HG02798 (cell line): Measurements from ENCODE around the gene MSI2.
A peak's percentile ranks its signal among the peaks of the same experiment; 100 is the strongest.

Source experiments
- ATAC-seq: cut with Tn5 transposase; IDR thresholded peaks from one replicate; pipeline ENCODE4 v1.9.1; 2021; ENCODE audit warnings: mild to moderate bottlenecking; ENCODE audit not compliant: unreplicated experiment, poor library complexity

MSI2 gene

DNA sequence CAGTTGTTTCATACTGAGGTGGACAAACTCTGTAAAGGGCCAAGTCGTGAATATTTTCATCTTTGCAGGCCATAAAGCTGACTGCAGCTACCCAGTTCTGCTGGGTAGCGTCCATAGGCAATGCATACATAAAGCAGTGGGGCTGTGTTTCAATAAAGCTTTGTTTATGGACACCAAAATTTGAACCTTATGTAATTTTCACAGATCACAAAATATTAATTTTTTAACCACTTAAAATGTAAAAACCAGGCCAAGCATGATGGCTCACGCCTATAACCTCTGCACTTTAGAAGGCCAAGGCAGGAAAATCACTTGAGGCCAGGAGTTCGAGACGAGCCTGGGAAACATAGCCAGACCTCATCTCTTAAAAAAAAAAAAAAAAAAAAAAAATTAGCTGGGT lies 340.8 kb downstream of the MSI2 start:
- no peak for ATAC-seq

DNA sequence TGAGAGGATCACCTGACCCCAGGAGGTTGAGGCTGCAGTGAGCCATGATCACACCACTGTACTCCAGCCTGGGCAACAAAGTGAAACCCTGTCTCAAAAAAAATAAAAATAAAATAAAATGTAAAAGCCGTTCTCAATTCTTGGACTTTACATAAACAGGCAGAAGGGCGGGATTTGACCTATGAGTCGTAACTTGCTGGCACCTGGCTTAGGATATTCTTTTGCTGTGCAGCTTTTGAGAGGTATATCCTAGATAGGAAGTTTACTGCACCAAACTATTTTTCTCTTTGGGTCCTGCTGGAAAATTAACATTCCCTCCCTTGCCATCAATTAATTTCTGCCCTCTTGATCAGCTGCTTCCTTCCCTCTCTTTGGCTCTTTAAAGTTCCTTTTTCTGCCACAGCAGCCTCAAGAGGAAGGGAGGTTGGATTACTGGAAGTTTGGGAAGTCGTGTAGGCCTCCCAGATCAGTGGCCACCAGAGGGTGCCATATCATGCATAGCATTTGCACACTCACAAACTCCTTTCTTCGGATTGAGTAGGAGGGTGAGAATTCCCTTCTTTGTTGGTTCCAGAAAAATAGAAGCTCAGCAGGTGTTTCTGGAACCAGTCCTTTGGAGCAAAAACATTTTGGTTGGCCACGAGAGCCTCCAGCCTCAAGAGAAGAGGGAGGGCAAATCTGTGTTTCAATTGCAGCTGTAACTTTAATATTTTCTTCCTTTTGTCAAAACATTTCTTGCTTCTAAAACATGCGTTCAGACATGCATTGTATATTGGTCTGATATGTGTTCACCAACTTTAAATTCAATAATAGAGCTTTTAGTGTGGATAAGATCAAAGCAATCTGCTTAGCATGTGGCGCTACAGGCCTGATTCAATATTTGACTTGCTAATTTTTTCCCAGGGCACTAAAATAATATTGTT lies 341.5 kb downstream of the MSI2 start:
- no peak for ATAC-seq

DNA sequence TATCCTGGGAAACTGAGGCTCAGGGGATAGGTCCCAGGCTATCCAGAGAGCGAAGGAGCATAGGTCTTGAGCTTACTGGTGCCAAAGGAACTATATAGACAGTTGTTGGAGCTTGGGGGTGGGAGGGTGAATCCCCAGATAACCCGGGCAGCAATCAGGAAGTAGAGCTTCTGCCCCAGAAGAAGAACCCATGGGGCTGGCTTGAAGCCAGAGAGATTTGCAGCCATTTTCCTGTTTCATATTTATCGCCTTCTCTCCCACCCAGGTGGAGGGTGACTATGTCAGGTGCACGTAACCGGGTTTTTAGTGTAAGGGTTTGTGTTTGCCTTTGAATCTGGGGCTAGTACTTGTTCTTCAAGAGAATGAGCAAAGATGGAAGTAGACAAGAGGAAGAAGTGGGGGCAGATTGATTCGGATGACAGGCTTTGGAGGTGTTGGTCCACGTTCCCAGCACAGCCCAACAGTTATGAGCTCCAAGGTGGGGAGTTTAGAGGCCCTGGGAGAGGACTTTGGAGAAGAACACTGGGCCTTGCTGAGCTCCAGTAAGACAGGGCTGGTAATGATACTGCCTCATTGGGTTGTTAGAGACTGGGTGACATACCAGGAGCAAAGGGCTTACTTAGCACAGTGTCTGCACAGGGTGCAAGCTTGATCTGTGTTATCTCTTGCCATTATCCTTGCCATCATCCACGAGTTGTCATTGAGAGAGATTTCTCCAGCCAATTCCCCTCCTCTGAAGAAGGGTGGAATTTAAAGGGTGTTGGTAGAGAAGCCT lies 343.1 kb downstream of the MSI2 start:
- no peak for ATAC-seq

DNA sequence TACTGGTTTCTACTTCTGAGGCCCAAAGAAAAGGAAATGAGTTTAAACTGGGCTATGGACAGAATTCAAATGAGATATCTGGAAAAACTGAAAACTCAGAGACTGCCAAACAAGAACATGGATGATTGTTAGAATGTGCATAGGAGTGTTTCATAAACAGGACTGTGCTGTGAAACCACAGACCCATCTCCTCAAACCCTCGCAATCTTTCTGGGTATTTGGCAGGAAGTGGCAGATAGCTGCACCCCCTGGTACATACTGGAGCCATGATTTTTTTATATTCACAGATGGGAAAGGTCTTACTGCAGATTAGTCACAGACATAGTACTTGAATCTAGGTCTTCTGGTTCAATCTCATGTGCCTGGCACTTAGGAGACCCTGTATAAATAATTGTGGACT lies 343.8 kb downstream of the MSI2 start:
- ATAC-seq, result no peak

DNA sequence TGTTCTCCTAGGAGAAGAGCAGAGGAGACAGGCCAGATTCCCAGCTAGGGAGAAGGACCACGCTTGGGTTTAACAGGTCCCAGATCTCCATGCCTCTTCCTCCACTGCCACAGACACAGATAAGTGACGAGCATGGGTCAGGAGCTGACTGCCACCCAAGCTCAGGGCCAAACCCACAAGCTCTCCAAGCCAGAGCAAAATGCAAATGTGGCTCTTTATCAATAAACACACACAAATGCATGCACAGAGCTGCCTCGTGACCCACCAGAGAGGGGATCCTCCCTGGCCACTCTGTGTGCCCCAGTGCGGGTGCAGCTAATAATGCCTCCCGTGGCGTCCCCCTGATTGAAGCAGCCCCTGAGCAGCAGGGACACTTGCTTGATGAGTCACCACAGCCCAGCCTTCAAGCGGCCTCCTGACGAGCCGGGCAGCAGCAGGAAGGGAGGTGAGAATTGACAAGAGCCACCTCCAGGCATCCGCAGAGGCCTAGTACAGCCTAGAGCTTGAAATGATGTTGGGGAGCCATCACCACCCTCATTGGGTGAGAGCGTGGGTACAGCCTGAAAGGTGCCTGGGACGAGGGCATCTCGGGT lies 344.9 kb downstream of the MSI2 start:
- no peak for ATAC-seq

DNA sequence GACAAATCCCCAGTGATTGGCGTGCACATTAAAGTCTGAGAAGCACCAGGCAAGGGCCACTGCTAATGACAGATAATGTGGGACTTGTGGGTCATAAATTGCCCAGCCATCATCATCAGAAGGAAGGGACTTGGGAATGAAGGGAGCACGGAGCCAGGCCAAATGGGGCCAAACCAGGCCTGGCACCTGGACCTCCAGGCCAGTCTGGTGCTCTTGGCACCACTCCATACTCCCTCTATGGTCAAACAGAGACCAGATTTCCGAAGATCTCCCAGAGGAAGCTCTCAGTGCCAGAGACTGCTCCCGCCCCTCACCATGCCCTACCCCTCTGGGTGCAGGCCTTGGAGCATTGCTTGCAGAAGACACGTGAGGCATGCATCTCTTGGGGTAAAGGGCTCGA lies 346.6 kb downstream of the MSI2 start:
- ATAC-seq, result no peak

DNA sequence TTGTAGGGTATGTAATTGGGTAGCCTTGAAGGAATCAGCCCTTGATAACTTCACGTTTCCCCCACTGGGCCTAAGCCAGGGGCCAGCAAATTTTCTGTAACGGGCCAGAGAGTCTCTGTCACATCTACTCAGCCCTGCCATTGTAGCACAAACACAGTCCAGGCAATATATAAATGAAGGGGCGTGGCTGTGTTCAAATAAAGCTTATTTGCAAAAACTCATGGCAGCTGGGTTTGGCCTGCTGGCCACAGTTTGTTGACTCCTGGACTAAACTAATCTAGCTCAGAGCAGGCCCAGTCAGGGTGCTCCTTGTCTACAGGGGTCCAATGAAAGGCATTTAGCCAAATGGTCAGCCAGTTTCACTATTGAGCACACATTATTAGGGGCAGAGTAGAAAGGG lies 347.2 kb downstream of the MSI2 start:
- no peak for ATAC-seq

DNA sequence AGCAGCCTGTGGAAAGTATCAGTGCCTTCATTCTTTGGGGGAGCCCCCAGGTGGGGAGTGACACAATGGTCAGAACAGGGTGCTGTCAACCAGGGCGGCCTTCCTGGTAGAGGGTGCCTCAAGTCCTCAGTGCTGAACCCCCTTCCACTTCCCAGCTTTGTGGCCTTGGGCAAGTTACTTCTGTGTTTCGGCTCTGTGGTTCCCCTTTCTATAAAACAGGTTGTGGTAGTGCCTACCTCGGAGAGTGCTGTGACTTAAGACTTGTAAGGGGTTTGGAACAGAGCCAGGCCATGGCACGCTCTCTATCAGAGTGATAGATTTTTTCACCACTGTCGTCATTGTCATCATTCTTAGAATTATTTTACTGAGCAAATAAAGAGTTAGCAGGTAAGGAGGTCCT lies 347.7 kb downstream of the MSI2 start:
- ATAC-seq, result peak; percentile 39

DNA sequence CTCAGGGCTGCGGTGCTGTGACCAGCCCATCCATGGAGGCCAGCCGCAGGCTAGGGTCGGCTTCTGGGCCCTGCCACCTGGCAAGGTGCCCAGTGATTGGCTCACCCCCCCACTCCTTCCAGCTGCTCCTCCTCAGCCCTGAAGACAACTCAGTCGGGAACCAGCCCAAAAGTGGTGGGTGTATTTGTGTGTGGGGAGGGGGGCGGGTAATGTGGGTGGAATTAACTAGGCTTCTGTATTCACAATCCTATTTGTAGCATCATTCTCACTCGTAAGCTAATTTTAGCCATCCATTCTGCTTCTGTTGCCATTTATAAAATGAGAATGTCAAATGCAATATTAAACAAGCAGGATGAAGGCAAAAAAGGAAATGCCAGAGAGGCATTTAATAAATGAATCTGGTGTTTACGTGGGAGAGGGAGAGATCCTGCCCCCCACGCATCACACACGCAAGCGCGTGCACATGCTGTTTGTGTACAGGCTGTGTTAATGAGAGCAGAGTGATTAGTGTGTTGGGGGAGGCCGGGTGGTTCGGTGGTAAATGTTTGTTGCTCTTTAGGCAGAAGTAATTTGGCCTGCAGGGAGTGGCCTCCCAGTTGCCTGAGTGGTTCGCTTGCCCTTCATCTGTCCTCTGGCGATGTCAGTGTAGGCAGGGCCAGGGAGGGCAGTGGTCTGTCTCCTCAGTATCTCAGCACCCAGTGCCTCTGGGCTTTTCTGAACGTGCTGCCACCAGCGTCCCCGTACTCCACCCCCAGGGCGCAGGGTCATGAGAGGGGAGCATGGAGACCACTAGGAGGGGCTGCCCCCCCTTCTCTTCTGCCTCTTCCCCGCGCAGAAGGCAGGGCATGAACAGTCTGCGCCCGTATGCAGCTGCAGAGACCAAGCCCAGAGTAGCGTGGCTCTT lies 348.7 kb downstream of the MSI2 start:
- ATAC-seq, result peak; percentile 72

DNA sequence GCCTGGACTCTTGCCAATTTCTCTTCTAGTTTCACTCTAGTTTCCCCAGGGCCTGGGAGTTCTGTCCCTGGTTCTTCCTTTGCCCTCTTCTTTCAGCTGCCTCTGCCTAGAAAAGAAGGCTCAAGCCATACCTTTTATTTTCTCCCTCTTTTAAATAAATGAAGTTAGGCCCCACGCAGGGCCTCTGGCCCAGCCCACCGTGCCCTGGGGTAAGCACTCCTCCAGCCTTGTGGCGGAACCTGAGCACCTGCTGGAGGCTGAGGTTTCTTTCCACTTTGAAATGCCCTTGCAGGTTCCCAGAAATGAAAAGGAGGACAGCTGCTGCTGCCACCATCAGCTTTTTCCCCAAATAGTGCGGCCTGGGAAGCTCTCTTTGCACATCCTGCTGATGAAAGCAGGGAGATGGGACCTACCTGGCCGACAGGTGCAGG lies 349.4 kb downstream of the MSI2 start:
- ATAC-seq, result peak; percentile 31

GRCh38 chr17:57606111-57606875 lies 350.0 kb downstream of the MSI2 start:
- ATAC-seq, result no peak

- no peak for ATAC-seq
These were observed 351.3 kb downstream of the MSI2 start for GRCh38 chr17:57607553-57608120.

- no peak for ATAC-seq
These were observed 352.2 kb downstream of the MSI2 start for GRCh38 chr17:57608369-57609124.

DNA sequence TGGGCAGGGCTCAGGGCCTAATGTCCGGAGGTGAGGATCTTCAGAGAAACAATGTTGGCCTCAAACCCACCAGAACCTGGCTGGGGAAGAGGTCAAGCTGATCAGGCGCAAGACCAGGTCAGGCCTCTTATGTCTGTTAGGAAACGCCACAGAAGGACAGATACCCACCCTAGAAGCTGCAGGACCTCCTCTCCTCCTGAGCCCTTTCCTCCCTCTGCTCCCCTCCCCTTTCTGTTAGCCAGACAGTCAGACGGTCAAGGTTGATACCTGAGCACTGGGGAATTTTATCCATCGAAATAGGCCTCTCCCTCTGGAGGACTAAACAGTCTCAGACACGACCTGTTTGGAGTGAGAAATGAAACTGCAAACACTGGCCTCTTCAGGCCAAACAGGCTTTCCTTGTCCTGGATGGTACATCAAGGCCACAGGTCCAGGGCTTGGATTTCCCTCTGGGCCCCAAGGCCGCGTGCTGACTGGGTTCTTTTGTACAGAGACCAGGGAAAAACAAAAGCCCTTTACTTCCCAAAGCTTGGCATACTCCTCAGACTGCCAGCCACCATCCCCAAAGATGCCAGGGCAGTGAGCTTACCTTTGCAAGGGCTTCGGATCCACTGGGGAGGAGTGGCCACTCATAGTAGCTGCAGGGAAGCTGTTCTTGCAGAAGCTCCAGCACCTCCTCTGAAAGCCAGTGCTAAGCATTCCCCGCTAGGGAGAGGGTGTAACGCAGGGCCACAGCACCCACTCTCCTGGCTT lies 353.0 kb downstream of the MSI2 start:
- ATAC-seq, result no peak

DNA sequence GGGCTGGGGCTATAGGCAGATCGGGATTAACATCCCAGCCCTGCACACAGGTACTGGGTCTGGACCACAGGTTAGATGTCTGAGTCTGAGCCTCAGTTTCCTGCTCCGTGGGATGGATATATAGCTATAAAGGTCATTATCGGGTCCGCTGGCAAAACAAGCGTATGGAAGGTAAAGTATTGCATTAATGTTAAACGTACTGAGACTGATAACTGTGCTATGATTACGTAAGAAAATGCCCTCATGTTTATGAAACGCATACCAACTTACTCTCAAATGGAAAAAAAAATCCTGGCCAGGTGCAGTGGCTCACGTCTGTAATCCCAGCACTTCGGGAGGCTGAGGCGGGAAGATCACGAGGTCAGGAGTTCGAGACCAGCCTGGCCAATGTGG lies 353.6 kb downstream of the MSI2 start:
- ATAC-seq, result no peak

GRCh38 chr17:57612202-57613071 lies 356.1 kb downstream of the MSI2 start:
- ATAC-seq, result no peak

DNA sequence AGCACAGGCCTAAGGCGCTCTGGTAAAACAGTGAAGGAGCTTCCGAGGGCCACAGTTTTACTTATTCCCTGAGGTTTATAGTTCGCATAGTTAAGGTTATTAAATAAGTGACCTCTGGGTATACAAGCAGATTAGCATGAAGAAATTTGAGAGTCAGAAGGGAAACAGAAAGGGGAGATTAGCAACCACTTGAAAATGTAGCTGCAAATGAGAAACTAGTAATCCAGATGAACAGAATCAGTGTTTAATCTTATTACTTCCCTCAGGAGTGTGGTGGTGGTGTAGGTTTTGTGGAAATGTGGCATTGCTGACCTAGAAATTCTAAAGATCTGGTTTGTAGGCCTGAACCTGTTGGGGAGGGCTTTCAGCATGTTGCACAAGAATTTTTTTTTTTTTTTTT lies 358.4 kb downstream of the MSI2 start:
- ATAC-seq, result no peak
